ENCODE results near the gene SNRK.

SNRK gene

DNA sequence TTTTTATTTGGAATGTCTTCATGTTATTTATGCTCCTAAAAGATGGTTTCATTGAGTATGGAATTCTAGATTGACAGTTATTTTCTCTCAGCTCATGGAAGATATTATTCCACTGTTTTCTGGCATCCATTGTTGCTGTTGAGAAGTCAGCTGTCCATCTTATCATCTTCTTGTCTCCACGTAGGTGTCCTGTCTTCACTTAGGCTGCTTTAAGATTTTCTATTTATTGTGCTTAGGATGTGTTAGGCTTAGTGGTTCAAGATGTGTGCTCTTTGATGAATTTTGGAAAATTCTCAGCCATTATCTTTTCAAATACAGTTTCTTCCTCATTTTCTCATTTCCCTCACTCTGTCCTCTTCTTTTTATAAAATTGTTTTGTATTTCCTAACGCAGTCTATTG is 52.0 kb downstream of the SNRK start:
- POLR2A ChIA-PET, result no interaction called here
- no peaks in the 10 kb centered on the region for H3K9me3 ChIP-seq (ENCODE audit: control insufficient read depth, insufficient read depth, low read depth, low read length)
- no peak overlapping the region for H3K27ac ChIP-seq (ENCODE audit: extremely low read depth, low read depth, low read length)
- no peaks in the 10 kb centered on the region for H3K4me1 ChIP-seq (ENCODE audit: control insufficient read depth, insufficient read depth, low read length)
- H3K36me3 ChIP-seq (ENCODE audit: control insufficient read depth in 2 of 2, insufficient read depth in 1 of 2, low read length in 2 of 2), result peaks cover 3 to 65% of the 10 kb centered on the region in 2 experiments; a peak in 2 of 3 replicates
- no peak overlapping the region for H3K4me3 ChIP-seq (ENCODE audit: low read depth, low read length)
- CTCF ChIA-PET, result no interaction called here
- TF ChIP-seq ZBTB8A (tag by site-specific recombination; IDR thresholded peaks at IDR 0.05), result no peak
- TF ChIP-seq ZNF157 (tag by site-specific recombination; IDR thresholded peaks at IDR 0.05), result no peak
- TF ChIP-seq ZNF510 (tag by site-specific recombination; IDR thresholded peaks at IDR 0.05; ENCODE audit: insufficient replicate concordance), result peak; percentile 27
- TF ChIP-seq, protein P1, sequence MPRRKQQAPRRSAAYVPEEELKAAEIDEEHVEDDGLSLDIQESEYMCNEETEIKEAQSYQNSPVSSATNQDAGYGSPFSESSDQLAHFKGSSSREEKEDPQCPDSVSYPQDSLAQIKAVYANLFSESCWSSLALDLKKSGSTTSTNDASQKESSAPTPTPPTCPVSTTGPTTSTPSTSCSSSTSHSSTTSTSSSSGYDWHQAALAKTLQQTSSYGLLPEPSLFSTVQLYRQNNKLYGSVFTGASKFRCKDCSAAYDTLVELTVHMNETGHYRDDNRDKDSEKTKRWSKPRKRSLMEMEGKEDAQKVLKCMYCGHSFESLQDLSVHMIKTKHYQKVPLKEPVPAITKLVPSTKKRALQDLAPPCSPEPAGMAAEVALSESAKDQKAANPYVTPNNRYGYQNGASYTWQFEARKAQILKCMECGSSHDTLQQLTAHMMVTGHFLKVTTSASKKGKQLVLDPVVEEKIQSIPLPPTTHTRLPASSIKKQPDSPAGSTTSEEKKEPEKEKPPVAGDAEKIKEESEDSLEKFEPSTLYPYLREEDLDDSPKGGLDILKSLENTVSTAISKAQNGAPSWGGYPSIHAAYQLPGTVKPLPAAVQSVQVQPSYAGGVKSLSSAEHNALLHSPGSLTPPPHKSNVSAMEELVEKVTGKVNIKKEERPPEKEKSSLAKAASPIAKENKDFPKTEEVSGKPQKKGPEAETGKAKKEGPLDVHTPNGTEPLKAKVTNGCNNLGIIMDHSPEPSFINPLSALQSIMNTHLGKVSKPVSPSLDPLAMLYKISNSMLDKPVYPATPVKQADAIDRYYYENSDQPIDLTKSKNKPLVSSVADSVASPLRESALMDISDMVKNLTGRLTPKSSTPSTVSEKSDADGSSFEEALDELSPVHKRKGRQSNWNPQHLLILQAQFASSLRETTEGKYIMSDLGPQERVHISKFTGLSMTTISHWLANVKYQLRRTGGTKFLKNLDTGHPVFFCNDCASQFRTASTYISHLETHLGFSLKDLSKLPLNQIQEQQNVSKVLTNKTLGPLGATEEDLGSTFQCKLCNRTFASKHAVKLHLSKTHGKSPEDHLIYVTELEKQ (tag by site-specific recombination; IDR thresholded peaks at IDR 0.05; ENCODE audit: borderline replicate concordance), result no peak
- TF ChIP-seq ZNF248 (tag by site-specific recombination; IDR thresholded peaks at IDR 0.05), result no peak
- TF ChIP-seq ZSCAN4 (tag by site-specific recombination; IDR thresholded peaks at IDR 0.05), result no peak
- no peak for TF ChIP-seq ZNF114 (tag by site-specific recombination; IDR thresholded peaks at IDR 0.05)
- TF ChIP-seq ZNF416 (tag by site-specific recombination; IDR thresholded peaks at IDR 0.05), result no peak
- peak; percentile 37 for TF ChIP-seq ZNF529 (tag by site-specific recombination; IDR thresholded peaks at IDR 0.05; ENCODE audit: insufficient replicate concordance)
- TF ChIP-seq ZFP37 (tag by site-specific recombination; IDR thresholded peaks at IDR 0.05), result no peak
- no peak for TF ChIP-seq ZNF670 (tag by site-specific recombination; IDR thresholded peaks at IDR 0.05; ENCODE audit: low read depth)
- no peak for TF ChIP-seq ZNF16 (tag by site-specific recombination; IDR thresholded peaks at IDR 0.05; ENCODE audit: low read depth)
- TF ChIP-seq ZNF660 (tag by site-specific recombination; IDR thresholded peaks at IDR 0.05), result no peak
- TF ChIP-seq ZNF473 (tag by site-specific recombination; IDR thresholded peaks at IDR 0.05), result no peak
- no peak for TF ChIP-seq ZNF274 (IDR thresholded peaks at IDR 0.05; ENCODE audit: low read length)
- TF ChIP-seq ZNF274 (tag by site-specific recombination; IDR thresholded peaks at IDR 0.05; ENCODE audit: borderline replicate concordance), result no peak
- no peak for TF ChIP-seq ZNF398 (tag by site-specific recombination; IDR thresholded peaks at IDR 0.05)
- TF ChIP-seq ZNF155 (tag by site-specific recombination; IDR thresholded peaks at IDR 0.05), result no peak
- peak; percentile 74 for TF ChIP-seq ZNF558 (tag by site-specific recombination; IDR thresholded peaks at IDR 0.05)
- no peak for TF ChIP-seq ZNF549 (tag by site-specific recombination; IDR thresholded peaks at IDR 0.05)
- TF ChIP-seq ZNF335 (tag by site-specific recombination; conservative IDR thresholded peaks at IDR 0.05), result no peak
- TF ChIP-seq ZNF404 (tag by site-specific recombination; IDR thresholded peaks at IDR 0.05), result no peak
- no peak for TF ChIP-seq ZNF837 (tag by site-specific recombination; IDR thresholded peaks at IDR 0.05)
- no peak for TF ChIP-seq WT1 (tag by site-specific recombination; IDR thresholded peaks at IDR 0.05)
- no peak for TF ChIP-seq ZNF76 (tag by site-specific recombination; IDR thresholded peaks at IDR 0.05; ENCODE audit: borderline replicate concordance, low read depth)
- TF ChIP-seq ZNF626 (tag by site-specific recombination; IDR thresholded peaks at IDR 0.05), result 0 out of 2 replicates have a peak, but pooled peaks have one; percentile 66
- TF ChIP-seq GLIS2 (tag by site-specific recombination; IDR thresholded peaks at IDR 0.05), result no peak
- no peak for TF ChIP-seq ZNF548 (tag by site-specific recombination; IDR thresholded peaks at IDR 0.05)
- no peak for TF ChIP-seq ZBTB49 (tag by site-specific recombination; IDR thresholded peaks at IDR 0.05; ENCODE audit: low read depth)
- TF ChIP-seq ZSCAN18 (tag by site-specific recombination; IDR thresholded peaks at IDR 0.05), result no peak
- peak; percentile 91 for TF ChIP-seq SETDB1 (IDR thresholded peaks at IDR 0.05; ENCODE audit: insufficient read length, low read length)

Measured in HEK293 (cell line).